ENCODE measurements around the gene TTC21B.

GRCh38 chr2:165874445-165875039, 79.0 kb downstream of the TTC21B start:
- no peak for TF ChIP-seq EZH2 (optimal IDR thresholded peaks at IDR 0.05; ENCODE audit: low read depth, low read length)
- TF ChIP-seq, protein P1, sequence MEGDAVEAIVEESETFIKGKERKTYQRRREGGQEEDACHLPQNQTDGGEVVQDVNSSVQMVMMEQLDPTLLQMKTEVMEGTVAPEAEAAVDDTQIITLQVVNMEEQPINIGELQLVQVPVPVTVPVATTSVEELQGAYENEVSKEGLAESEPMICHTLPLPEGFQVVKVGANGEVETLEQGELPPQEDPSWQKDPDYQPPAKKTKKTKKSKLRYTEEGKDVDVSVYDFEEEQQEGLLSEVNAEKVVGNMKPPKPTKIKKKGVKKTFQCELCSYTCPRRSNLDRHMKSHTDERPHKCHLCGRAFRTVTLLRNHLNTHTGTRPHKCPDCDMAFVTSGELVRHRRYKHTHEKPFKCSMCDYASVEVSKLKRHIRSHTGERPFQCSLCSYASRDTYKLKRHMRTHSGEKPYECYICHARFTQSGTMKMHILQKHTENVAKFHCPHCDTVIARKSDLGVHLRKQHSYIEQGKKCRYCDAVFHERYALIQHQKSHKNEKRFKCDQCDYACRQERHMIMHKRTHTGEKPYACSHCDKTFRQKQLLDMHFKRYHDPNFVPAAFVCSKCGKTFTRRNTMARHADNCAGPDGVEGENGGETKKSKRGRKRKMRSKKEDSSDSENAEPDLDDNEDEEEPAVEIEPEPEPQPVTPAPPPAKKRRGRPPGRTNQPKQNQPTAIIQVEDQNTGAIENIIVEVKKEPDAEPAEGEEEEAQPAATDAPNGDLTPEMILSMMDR (IDR thresholded peaks at IDR 0.05; ENCODE audit: low read length): peak; percentile 72
